GM19025 (cell line): ENCODE data around the gene LMNA.

Source experiments
- ATAC-seq: cut with Tn5 transposase; IDR thresholded peaks from one replicate; pipeline ENCODE4 v1.9.1; 2021; ENCODE audit warnings: mild to moderate bottlenecking, low read depth, moderate library complexity; ENCODE audit not compliant: unreplicated experiment

Gene LMNA

GRCh38 chr1:156081180-156081916 is 33.2 kb upstream of the LMNA start:
- no peak for ATAC-seq

- ATAC-seq = no peak
These were observed 32.6 kb upstream of the LMNA start for GRCh38 chr1:156081917-156082308.

- no peak for ATAC-seq
These were observed 32.0 kb upstream of the LMNA start, which contains the start of gene MEX3A for GRCh38 chr1:156082309-156083091. Gene MEX3A (minus strand): TSS chr1:156082465. CDS start chr1:156081998, 467 bp downstream.

- ATAC-seq = no peak
These were observed 30.4 kb upstream of the LMNA start for GRCh38 chr1:156083800-156084790.

- ATAC-seq = no peak
These were observed 28.3 kb upstream of the LMNA start for GRCh38 chr1:156086256-156086662.

- ATAC-seq = no peak
These were observed 24.8 kb upstream of the LMNA start for GRCh38 chr1:156089704-156090103.

- ATAC-seq = no peak
These were observed 24.2 kb upstream of the LMNA start for GRCh38 chr1:156090138-156090839.

GRCh38 chr1:156090840-156091188 is 23.7 kb upstream of the LMNA start:
- no peak for ATAC-seq

GRCh38 chr1:156091610-156092009 is 22.9 kb upstream of the LMNA start:
- ATAC-seq = no peak

- ATAC-seq = no peak
These were observed 18.5 kb upstream of the LMNA start for GRCh38 chr1:156095906-156096508.

GRCh38 chr1:156096640-156097391 is 17.7 kb upstream of the LMNA start:
- peak; percentile 59 for ATAC-seq

- ATAC-seq = no peak
These were observed 16.9 kb upstream of the LMNA start for GRCh38 chr1:156097499-156098178.

GRCh38 chr1:156098784-156099183 is 15.7 kb upstream of the LMNA start:
- no peak for ATAC-seq

GRCh38 chr1:156099282-156099681 is 15.2 kb upstream of the LMNA start:
- no peak for ATAC-seq

GRCh38 chr1:156100205-156100995 is 14.1 kb upstream of the LMNA start:
- ATAC-seq = no peak

- ATAC-seq = no peak
These were observed 12.6 kb upstream of the LMNA start for GRCh38 chr1:156101880-156102279.

- no peak for ATAC-seq
These were observed 11.6 kb upstream of the LMNA start for GRCh38 chr1:156102633-156103511.
